SK-N-SH (cell line): ENCODE data around the gene MAMDC2.

Experiments
- FOXJ3 ChIP-seq: sonication (generic); formaldehyde crosslinking; IDR thresholded peaks from 2 replicates; pipeline ENCODE4 v1.5.1; 2020; ENCODE audit warnings: mild to moderate bottlenecking, missing genetic modification reagents
- POLR2AphosphoS5 ChIP-seq: IDR thresholded peaks from 2 replicates; pipeline ENCODE4 v1.6.1; 2012; ENCODE audit warnings: low read depth, low read length
- TEAD4 ChIP-seq: IDR thresholded peaks from 2 replicates; pipeline ENCODE4 v1.4.0; 2012; ENCODE audit warnings: mild to moderate bottlenecking, borderline replicate concordance; ENCODE audit not compliant: insufficient read depth
- TF ChIP-seq, protein P1 (sequence below): fragments of 200-600 bp; sonication (generic); IDR thresholded peaks from 2 replicates; pipeline ENCODE4 v1.6.1; 2017; ENCODE audit warnings: antibody characterized with exemption, mild to moderate bottlenecking, moderate library complexity
- TF ChIP-seq, protein P2 (sequence below): IDR thresholded peaks from 2 replicates; pipeline ENCODE4 v1.6.1; 2012; ENCODE audit warnings: mild to moderate bottlenecking, low read depth, low read length, moderate library complexity

GRCh38 chr9:70113403-70114022 lies 69.9 kb downstream of the MAMDC2 start:
- TF ChIP-seq, protein P1, sequence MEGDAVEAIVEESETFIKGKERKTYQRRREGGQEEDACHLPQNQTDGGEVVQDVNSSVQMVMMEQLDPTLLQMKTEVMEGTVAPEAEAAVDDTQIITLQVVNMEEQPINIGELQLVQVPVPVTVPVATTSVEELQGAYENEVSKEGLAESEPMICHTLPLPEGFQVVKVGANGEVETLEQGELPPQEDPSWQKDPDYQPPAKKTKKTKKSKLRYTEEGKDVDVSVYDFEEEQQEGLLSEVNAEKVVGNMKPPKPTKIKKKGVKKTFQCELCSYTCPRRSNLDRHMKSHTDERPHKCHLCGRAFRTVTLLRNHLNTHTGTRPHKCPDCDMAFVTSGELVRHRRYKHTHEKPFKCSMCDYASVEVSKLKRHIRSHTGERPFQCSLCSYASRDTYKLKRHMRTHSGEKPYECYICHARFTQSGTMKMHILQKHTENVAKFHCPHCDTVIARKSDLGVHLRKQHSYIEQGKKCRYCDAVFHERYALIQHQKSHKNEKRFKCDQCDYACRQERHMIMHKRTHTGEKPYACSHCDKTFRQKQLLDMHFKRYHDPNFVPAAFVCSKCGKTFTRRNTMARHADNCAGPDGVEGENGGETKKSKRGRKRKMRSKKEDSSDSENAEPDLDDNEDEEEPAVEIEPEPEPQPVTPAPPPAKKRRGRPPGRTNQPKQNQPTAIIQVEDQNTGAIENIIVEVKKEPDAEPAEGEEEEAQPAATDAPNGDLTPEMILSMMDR, result peak; percentile 87
- TF ChIP-seq, protein P2, sequence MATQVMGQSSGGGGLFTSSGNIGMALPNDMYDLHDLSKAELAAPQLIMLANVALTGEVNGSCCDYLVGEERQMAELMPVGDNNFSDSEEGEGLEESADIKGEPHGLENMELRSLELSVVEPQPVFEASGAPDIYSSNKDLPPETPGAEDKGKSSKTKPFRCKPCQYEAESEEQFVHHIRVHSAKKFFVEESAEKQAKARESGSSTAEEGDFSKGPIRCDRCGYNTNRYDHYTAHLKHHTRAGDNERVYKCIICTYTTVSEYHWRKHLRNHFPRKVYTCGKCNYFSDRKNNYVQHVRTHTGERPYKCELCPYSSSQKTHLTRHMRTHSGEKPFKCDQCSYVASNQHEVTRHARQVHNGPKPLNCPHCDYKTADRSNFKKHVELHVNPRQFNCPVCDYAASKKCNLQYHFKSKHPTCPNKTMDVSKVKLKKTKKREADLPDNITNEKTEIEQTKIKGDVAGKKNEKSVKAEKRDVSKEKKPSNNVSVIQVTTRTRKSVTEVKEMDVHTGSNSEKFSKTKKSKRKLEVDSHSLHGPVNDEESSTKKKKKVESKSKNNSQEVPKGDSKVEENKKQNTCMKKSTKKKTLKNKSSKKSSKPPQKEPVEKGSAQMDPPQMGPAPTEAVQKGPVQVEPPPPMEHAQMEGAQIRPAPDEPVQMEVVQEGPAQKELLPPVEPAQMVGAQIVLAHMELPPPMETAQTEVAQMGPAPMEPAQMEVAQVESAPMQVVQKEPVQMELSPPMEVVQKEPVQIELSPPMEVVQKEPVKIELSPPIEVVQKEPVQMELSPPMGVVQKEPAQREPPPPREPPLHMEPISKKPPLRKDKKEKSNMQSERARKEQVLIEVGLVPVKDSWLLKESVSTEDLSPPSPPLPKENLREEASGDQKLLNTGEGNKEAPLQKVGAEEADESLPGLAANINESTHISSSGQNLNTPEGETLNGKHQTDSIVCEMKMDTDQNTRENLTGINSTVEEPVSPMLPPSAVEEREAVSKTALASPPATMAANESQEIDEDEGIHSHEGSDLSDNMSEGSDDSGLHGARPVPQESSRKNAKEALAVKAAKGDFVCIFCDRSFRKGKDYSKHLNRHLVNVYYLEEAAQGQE, result no peak
- TF ChIP-seq TEAD4 (no peak), FOXJ3 (CRISPR knock-in tag) (no peak), POLR2AphosphoS5 (no peak)
